HG03139 (cell line): ENCODE results near the gene PPP1R12B.
"Not testable (repeated sequence)": the region's sequence is repeated elsewhere in the genome, so short reads cannot be mapped to it uniquely, and the experiment has no call there.

Source experiments
- ATAC-seq: cut with Tn5 transposase; IDR thresholded peaks from one replicate; pipeline ENCODE4 v1.9.1; 2021; ENCODE audit not compliant: unreplicated experiment

The PPP1R12B gene

GRCh38 chr1:202526056-202526455 lies 177.6 kb downstream of the PPP1R12B start:
- ATAC-seq = not testable (repeated sequence)

DNA sequence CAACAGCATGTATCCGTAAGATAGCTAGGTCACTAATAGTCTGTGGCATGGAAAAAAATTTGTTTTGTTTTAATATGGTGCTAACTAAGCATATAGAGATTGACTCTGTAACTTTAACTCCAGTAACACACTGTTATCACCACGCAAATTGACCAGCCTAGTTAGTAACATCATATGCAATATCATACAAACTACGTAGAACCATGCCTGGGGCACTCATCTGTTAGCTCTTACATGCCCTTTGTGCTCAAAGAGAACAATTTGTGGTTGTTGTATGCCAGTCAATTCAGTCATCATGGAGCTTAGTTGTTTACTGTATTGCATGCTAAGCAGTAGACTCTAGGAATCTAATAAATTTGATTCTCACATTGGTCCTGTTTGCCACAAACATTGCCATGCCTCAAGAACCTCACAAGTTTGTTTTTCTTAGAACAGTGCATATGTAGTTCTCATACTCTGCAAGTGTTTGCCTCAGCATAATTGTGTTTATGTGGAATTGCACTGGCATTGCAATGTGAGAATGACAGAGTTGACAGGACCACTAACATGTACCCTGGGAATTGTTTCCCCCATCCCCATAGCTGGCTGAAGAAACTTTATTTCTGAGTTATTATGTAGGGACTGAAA lies 179.7 kb downstream of the PPP1R12B start:
- ATAC-seq = not testable (repeated sequence)

DNA sequence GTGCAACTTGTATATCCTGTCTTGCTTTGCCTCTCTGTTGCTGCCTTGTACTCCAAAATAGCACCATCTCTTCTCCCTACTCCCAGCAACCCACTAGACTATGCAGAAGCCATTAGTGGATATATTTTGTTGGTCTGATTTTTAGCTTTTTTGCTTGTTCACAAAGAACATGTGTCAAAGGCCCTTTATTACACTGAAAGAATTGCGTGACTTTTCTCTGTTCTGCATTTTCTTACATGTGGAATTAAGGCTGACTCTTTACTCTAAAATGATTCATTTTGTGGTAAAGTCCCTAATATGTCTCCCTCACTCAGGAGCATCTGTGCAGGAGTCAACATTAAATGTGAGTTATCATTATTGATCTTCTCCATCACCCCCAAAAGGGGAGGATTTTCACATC lies 182.2 kb downstream of the PPP1R12B start:
- not testable (repeated sequence) for ATAC-seq

- ATAC-seq = no peak
Observed at GRCh38 chr1:202531472-202531811, 182.9 kb downstream of the PPP1R12B start.

DNA sequence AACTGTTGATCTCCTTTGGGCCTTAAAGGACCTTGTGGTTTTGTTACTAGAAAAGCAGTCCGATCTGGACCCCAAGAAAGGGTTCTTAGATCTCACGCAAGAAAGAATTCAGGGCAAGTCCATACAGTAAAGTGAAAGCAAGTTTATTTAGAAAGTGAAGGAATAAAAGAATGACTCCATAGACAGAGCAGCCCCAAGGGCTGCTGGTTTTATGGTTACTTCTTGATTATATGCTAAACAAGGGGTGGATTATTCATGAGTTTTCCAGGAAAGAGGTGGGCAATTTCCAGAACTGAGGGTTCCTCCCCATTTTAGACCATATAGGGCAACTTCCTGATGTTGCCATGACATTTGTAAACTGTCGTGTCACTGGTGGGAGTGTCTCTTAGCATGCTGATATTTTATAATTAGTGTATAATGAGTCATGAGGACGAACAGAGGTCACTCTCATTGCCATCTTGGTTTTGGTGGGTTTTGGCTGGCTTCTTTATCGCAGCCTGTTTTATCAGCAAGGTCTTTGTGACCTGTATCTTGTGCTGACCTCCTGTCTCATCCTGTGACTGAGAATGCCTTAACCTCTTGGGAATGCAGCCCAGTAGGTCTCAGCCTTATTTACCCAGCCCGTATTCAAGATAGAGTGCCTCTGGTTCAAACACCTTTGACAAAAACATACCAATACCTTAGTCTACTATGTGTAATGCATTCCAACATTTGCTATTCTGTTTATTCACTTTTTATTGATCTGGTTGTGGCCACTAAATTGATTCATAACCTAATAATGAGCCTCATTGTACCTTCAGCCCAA lies 183.5 kb downstream of the PPP1R12B start:
- not testable (repeated sequence) for ATAC-seq

GRCh38 chr1:202539166-202539574 lies 190.7 kb downstream of the PPP1R12B start:
- ATAC-seq = not testable (repeated sequence)

GRCh38 chr1:202539583-202539982 lies 191.1 kb downstream of the PPP1R12B start:
- not testable (repeated sequence) for ATAC-seq

GRCh38 chr1:202540014-202540413 lies 191.5 kb downstream of the PPP1R12B start:
- ATAC-seq = no peak

- ATAC-seq = no peak
Observed at GRCh38 chr1:202540448-202540847, 191.9 kb downstream of the PPP1R12B start.

GRCh38 chr1:202540858-202541257 lies 192.4 kb downstream of the PPP1R12B start:
- not testable (repeated sequence) for ATAC-seq

DNA sequence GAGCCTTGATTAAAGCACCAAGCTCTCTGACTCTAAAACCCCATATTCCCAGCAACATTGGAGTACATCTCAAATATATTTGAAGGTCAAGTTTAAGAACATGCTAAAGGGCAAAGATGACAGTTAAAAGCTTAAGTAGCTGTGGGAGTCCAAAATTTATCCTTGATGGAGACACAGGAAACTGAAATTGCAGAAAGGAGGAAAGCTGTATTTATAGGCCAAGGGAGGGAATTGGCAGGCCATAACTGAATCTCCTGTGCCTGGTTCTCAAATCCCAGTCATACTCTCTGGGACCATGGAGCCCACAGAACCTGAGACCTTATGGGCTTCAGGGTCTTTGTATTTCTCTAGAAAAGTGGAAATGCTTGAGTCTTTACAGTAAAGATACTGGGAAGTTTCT lies 193.9 kb downstream of the PPP1R12B start:
- ATAC-seq = not testable (repeated sequence)

- ATAC-seq = not testable (repeated sequence)
Observed at GRCh38 chr1:202543537-202543936, 195.0 kb downstream of the PPP1R12B start.

DNA sequence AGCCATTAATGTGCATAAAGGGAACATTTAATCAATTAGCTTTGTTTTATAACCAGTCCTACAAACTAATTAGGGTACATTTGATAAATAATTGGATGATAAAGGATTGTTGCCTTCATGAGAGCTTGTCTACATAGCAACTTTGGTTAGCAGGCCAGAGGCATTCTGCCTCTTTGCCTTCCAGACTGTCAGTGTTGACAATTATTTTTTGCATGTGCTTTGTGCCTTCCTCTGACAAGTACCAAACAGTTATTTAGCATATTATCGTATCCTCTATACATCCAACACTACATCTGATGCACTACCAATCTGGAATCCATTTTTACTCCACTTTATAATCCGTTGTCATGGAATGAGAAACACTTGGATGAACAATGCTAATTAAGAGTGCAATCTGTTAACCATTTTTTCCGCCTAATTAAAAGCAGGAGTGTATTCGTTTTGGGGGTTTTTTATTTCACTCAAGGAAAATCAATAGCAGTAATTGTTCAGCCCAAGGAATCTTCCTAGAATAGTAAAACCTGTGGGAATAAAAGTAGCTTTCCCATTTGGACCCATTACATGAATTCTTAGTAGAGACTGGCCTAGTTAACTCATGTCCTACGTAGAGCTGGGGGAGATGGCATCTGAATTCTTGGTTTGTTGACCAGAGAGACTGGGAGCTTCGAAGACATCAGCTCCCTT lies 196.4 kb downstream of the PPP1R12B start:
- ATAC-seq = not testable (repeated sequence)

DNA sequence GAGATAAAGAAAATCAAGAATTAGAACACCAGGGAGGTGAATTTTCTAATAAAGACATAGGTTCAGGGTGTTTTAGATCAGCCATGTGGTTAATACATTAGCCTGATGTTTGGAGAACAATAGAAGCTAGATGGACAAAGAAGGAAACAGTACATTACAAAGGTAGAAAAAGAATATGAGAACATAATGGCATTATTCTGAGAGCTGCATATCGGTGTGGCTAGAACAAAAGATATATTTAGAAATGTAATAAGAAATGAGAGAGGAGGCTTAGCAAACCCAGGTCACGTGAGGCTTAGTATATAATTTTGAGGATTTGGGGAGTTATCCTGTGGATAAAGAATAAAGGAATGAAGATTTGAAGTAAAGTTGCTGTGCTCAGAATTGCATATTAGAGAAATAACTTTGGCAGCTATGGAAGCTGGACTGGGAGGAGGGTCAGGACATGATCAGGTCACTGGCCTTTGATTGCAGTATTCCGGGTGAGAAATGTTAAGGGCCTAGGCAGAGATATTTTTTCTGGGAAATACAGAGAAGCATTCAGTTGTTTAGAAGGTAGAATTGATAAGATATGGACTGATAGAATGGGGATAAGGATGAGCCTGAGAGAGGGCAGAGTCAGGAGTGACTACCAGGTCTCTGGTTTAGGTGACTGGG lies 197.3 kb downstream of the PPP1R12B start:
- ATAC-seq = not testable (repeated sequence)

GRCh38 chr1:202546377-202546776 lies 197.9 kb downstream of the PPP1R12B start:
- ATAC-seq = not testable (repeated sequence)

GRCh38 chr1:202546796-202547195 lies 198.3 kb downstream of the PPP1R12B start:
- ATAC-seq = peak; percentile 78

GRCh38 chr1:202547215-202547614 lies 198.7 kb downstream of the PPP1R12B start:
- no peak for ATAC-seq

- ATAC-seq = not testable (repeated sequence)
Observed at GRCh38 chr1:202550088-202550487, 201.6 kb downstream of the PPP1R12B start.

- no peak for ATAC-seq
Observed at GRCh38 chr1:202551683-202552082, 203.2 kb downstream of the PPP1R12B start.

- not testable (repeated sequence) for ATAC-seq
Observed at GRCh38 chr1:202552615-202553014, 204.1 kb downstream of the PPP1R12B start.

DNA sequence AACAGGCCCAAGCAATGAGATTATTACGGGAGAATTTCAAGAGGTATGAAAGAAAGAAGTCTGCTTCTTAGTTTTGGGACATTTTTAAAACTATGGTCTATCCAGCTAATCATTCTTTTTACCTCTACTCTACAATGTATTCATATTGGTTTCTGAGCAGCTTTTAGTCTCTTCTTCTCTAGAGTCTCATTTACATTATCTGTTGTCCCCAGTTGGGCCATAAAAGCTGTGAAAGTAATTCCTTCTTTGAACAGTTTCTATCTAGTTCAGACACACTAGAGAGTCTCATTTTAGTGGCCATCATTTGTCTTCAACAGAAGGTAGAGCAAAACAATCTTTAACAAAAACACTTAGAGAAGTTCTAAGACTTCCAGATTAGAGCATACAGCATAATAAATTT lies 204.6 kb downstream of the PPP1R12B start:
- not testable (repeated sequence) for ATAC-seq
